ENCODE measurements around the gene UAP1L1.

DNA sequence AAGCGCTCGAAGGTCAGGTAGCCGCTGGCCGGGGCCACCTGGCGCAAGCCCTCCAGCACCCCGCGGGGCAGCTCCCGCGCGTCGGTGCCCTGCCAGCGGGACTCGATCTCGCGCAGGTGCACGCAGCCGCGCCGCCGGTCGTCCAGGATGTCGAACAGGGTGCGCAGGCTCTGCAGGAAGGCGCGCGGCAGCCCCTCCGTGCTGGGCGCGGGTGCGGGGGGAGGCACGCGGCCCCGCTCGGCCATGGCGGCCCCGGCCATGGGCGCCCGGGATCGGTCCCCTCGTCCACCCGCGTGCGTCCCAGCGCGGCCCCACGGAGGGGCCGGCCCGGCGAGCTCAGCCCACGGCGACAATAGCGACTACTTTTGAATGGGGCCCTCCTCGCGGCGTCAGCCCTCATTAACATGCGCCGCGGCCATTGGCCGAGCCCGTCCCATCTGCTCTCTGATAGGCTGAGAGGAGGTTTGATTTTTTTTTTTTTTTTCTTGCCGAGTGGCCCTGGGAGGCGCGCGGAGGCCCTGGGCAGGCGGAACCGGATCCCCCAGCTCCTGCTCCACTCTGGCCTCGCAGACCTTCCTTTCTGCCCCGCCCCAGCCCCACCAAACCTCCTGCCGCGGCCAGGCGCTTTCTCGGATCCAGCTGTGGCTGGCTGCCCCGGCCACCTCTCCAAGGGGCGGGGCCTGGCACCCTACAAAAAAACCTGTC lies 7.0 kb upstream of the UAP1L1 start, which contains the start of gene SAPCD2:
- TF ChIP-seq, protein P1, sequence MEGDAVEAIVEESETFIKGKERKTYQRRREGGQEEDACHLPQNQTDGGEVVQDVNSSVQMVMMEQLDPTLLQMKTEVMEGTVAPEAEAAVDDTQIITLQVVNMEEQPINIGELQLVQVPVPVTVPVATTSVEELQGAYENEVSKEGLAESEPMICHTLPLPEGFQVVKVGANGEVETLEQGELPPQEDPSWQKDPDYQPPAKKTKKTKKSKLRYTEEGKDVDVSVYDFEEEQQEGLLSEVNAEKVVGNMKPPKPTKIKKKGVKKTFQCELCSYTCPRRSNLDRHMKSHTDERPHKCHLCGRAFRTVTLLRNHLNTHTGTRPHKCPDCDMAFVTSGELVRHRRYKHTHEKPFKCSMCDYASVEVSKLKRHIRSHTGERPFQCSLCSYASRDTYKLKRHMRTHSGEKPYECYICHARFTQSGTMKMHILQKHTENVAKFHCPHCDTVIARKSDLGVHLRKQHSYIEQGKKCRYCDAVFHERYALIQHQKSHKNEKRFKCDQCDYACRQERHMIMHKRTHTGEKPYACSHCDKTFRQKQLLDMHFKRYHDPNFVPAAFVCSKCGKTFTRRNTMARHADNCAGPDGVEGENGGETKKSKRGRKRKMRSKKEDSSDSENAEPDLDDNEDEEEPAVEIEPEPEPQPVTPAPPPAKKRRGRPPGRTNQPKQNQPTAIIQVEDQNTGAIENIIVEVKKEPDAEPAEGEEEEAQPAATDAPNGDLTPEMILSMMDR (IDR thresholded peaks at IDR 0.05), result peak in 1 of 6 experiments; percentile 2
- TF ChIP-seq EP300 (IDR thresholded peaks at IDR 0.05) (no peak), POLR2AphosphoS5 (IDR thresholded peaks at IDR 0.05) (no peak), POLR2A (IDR thresholded peaks at IDR 0.05) (peak in 1 of 4 donors; percentile 40)

All from upper lobe of left lung (tissue), 4 donors.